Skeletal muscle satellite cell (primary cell): Measurements from ENCODE around the gene HCFC1R1.

ENCODE experiments used
- H3K27me3 ChIP-seq: 2 replicates; pipeline ENCODE4 v1.7.0; 2013; ENCODE audit warnings: low read length; ENCODE audit not compliant: control insufficient read depth, insufficient read depth
- H3K36me3 ChIP-seq: 2 replicates; pipeline ENCODE4 v1.7.0; 2013; ENCODE audit warnings: mild to moderate bottlenecking, control low read depth, low read length; ENCODE audit not compliant: insufficient read depth
- H3K4me1 ChIP-seq: 2 replicates; pipeline ENCODE4 v1.7.0; 2013; ENCODE audit warnings: low read length; ENCODE audit not compliant: control insufficient read depth, insufficient read depth
- H3K4me2 ChIP-seq: 2 replicates; pipeline ENCODE4 v1.7.0; 2013; ENCODE audit warnings: mild to moderate bottlenecking, low read length
- H3K4me3 ChIP-seq: 2 replicates; pipeline ENCODE4 v1.7.0; 2013; ENCODE audit warnings: low read length
- H3K9ac ChIP-seq: 2 replicates; pipeline ENCODE4 v1.7.0; 2013; ENCODE audit warnings: mild to moderate bottlenecking, low read depth, low read length, moderate library complexity
- H3K9me3 ChIP-seq: replicated peaks from 2 replicates; pipeline ENCODE4 v1.7.0; 2013; ENCODE audit warnings: mild to moderate bottlenecking, control low read depth, low read length

HCFC1R1 gene

DNA sequence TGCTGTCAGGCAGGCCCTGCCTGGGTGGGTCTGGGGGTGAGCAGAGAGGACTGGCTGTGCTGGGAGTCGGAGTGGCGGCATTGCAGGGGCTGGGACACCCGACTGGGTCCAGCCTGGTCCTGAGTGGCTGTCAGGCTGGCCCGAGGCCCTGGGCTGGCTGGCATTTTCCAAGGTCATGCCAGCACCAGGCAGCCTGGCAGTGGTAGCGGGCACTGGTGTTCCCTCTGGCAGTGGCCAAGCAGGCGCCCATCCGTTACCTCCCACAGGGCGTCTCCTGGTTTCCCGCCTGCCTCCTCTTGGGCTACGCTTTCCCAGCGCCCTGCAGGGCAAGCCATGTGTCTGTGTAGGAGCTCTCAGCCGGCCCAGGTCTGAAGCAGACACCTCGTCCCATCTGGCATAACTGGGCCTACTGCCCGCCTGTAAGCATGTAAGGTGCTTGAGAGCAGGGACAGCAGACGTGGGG lies 37.8 kb downstream of the HCFC1R1 start:
- Histone ChIP-seq H3K9me3 (no peaks in the 10 kb centered on the region), H3K9ac (no peak overlapping the region), H3K36me3 (no peaks in the 10 kb centered on the region), H3K4me2 (no peak overlapping the region), H3K4me3 (no peak overlapping the region), H3K27me3 (no peaks in the 10 kb centered on the region), H3K4me1 (peaks cover 15% of the 10 kb centered on the region)

DNA sequence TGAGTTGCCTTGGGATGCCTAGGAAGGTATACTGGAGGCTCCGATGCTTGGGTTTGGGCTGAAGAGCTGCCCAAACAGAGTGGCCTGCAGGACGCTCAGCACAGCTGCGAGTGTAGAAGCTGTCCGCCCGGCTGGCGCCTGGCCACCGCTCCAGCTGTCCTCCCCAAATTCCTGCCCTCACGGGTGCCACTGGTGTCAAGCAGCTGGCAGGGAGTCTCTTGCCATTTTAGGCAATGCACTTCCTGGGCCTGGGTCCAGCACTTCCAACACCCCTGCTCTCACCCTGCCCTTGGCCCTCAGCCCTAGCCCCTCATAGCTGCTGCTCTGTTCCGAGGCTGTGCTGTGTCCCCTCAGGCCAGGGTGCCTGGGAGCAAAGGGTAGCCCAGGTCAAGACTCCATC lies 38.3 kb downstream of the HCFC1R1 start:
- Histone ChIP-seq H3K9me3 (no peaks in the 10 kb centered on the region), H3K36me3 (no peaks in the 10 kb centered on the region), H3K27me3 (no peaks in the 10 kb centered on the region), H3K4me3 (no peak overlapping the region), H3K4me2 (no peak overlapping the region), H3K9ac (no peak overlapping the region), H3K4me1 (peaks cover 19% of the 10 kb centered on the region)

DNA sequence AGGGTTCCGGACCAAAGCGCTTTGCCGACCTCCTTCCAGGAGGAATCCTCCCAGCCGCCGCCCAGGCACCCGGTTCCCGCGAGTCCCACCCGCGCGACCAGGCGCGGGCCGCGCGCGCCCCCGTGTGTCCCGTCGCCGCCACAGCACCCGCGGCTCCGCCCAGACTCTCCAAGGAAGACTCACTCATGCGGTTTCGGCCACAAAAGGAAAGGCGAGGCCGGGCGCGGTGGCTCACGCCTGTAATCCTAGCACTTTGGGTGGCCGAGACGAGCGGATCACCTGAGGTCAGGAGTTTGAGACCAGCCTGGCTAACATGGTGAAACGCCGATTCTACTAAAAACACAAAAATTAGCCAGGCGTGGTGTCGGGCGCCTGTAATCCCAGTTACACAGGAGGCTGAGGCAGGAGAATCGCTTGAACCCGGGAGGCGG lies 40.0 kb downstream of the HCFC1R1 start:
- Histone ChIP-seq H3K4me2 (peak overlapping the region; percentile 79), H3K9me3 (no peaks in the 10 kb centered on the region), H3K27me3 (no peaks in the 10 kb centered on the region), H3K36me3 (no peaks in the 10 kb centered on the region), H3K4me3 (peak overlapping the region; percentile 60), H3K9ac (peak overlapping the region; percentile 65), H3K4me1 (peaks cover 26% of the 10 kb centered on the region)

DNA sequence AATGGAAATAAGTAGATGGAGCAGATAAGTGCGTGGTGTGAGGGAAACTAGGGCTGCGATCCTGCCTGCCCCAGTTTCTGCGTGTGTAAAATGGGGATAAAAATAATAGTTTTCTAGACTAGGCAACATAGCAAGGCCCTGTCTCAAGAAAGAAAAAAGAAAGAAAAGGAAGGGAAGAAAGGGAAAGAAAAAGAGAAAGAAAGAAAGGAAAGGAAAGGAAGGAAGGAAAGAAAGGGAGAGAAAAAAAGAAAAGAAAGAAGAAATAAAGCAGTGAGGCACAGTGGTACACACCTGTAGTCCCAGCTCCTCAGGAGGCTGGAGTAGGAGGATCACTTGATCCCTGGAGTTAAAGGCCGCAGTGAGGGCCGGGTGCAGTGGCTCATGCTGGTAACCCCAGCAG lies 41.3 kb downstream of the HCFC1R1 start:
- no peaks in the 10 kb centered on the region for H3K36me3 ChIP-seq
- H3K9ac ChIP-seq: no peak overlapping the region
- H3K4me3 ChIP-seq: no peak overlapping the region
- H3K9me3 ChIP-seq: no peaks in the 10 kb centered on the region
- H3K27me3 ChIP-seq: no peaks in the 10 kb centered on the region
- H3K4me2 ChIP-seq: no peak overlapping the region
- H3K4me1 ChIP-seq: peaks cover 26% of the 10 kb centered on the region

DNA sequence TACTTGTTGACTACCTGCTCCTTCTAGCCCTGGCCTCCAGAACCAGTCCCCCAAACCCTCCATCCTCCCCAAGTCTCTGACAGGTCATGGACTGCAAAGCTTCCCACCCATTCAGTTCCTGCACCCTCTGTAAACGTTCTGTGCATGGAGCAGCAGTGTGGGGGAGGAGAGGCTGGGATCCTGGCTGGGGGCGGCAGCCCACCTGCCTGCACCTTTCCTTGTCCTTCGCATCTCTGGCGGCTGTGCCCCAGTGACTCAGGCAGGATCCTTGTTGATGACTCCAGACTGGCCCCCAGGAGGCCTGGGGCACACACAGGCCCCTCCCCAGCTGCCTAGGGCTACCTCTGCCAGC lies 41.9 kb downstream of the HCFC1R1 start:
- Histone ChIP-seq H3K4me1 (peaks cover 26% of the 10 kb centered on the region), H3K9ac (no peak overlapping the region), H3K4me3 (no peak overlapping the region), H3K27me3 (no peaks in the 10 kb centered on the region), H3K36me3 (no peaks in the 10 kb centered on the region), H3K9me3 (no peaks in the 10 kb centered on the region), H3K4me2 (no peak overlapping the region)

DNA sequence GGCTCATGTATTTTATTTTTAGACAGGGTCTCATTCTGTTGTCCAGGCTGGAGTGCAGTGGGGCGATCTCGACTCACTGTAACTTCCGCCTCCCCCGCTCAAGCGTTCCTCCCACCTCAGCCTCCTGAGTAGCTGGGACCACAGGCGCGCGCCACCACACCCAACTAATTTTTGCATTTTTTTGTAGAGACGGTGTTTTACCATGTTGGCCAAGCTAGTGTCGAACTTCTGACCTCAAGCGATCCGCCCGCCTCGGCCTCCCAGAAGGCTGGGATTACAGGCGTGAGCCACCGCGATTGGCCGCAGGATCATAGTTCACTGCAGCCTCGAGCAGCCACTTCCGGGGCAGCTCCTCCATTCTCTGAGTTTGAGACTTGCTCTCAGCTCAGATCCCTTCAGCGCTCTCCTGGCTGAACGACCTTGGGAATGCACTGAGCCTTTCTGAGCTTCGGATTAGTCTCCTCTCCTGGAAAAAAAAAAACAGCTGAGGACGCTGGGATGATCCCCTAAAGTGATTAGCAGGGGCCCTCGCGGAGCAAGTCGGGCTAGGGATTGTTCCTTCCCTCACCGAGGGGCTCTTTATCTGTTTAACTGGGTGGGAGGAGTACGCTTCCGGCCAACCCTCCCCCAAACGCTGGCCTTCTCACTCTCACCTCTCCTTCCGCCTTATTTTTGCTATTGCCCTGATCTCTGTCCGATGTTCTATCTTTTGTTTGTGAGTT lies 42.4 kb downstream of the HCFC1R1 start:
- H3K9ac ChIP-seq: peak overlapping the region; percentile 97
- H3K4me3 ChIP-seq: peak overlapping the region; percentile 83
- no peaks in the 10 kb centered on the region for H3K9me3 ChIP-seq
- peak overlapping the region; percentile 96 for H3K4me2 ChIP-seq
- H3K27me3 ChIP-seq: no peaks in the 10 kb centered on the region
- no peaks in the 10 kb centered on the region for H3K36me3 ChIP-seq
- peaks cover 26% of the 10 kb centered on the region for H3K4me1 ChIP-seq

DNA sequence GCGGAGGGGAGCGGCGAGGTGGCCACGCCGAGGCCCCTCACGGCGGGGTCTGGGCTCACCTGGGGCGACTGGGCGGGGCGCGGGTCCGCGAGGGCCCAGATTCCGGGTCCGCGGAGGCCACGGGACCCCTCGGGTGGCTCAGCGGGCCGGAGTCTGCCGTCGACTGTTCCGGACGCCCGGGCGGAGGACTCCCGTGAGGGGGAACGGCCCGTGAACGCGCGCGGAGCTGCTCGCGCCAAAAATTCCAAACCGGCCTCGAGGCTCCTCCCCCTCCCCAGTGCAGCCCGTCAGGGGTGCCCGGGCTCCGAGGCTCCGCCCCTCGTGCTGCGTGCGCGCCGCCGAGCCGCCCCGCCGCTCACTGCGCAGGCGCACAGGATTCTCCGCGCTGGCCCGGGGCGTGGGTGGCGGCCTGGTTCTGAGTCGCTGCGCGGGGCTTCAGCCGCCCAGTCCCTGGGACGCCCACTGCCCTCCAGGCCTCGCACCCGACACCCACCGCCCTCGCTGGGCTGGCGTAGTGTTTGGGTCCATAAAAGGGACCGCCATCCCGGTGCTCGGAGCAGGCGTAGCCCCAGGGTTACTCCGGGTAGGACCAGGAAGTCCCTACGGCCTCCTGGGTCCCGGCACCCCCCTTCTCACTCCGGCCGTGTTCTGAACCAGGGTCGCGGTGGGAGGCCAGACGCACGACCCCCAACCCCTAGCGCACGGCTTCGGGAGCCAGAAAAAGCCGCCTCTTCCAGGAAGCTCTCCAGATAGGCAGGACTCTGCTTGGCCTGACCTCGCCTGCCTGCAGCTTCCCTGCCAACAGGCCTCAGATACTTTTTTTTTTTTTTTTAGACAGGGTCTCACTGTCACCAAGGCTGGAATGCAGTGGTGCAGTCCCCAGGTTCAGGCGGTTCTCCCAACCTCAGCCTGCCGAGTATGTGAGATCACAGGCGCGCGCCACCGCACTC lies 43.2 kb downstream of the HCFC1R1 start, which contains the start of gene PKMYT1:
PKMYT1 (minus strand) TSS at position 220 of the 950 bp plus-strand sequence. CDS start 789 bp downstream, outside the sequence.
- Histone ChIP-seq H3K27me3 (no peaks in the 10 kb centered on the region), H3K4me3 (peak within 1 kb of the TSS; percentile 83), H3K4me2 (peak within 1 kb of the TSS; percentile 96), H3K4me1 (peaks cover 21% of the 10 kb centered on the region), H3K9ac (peak within 1 kb of the TSS; percentile 97), H3K9me3 (no peaks in the 10 kb centered on the region), H3K36me3 (no peaks in the 10 kb centered on the region)

DNA sequence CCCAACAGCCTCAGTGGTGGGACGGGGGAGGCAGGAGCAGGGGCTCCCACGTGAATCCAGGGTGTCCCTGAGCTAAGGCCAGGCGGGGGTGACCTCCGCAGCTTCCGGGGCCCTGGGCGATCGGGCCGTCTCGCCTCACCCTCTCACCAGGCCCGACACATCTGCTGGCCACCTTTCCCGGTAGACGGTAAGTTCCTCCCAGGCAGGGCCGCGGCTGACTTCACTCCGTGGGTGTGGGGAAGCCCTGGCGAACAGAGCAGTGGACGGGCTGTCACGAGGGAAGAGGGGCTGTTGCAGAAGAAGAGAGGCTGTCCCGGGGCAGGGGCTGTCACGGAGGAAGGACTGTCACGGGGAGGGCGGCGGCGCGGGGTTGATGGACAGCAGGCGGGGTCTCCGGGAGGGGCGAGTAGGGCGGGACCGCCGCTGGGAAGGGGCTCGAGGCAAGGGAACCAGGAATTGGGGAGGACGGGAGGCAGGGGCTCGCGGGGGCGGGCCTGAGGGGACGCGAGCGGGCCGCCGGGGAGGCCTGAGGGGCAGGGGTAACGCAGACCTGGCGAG lies 44.0 kb downstream of the HCFC1R1 start:
- no peaks in the 10 kb centered on the region for H3K36me3 ChIP-seq
- peak overlapping the region; percentile 96 for H3K4me2 ChIP-seq
- peaks cover 17% of the 10 kb centered on the region for H3K4me1 ChIP-seq
- peak overlapping the region; percentile 83 for H3K4me3 ChIP-seq
- H3K27me3 ChIP-seq: no peaks in the 10 kb centered on the region
- H3K9ac ChIP-seq: peak overlapping the region; percentile 97
- no peaks in the 10 kb centered on the region for H3K9me3 ChIP-seq

DNA sequence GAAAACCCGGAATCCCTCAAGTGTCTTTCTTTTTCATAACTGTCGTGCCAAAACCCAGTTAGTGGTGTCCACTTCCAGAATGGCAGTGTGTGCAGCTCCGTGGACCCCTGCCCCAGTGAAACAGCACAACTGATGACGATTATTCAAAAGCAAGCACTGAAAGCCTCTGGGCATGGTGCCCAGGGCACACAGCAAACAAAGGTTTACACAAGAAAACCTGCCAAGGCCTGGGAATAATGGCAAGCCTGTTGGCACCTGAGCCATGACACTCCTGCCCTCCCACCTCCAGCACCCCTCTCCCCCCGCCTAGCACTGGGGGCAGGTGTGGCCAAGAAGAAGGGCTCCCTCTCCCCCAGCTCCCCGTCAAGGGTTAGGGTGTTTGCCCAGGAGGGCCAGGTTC lies 46.3 kb downstream of the HCFC1R1 start:
- Histone ChIP-seq H3K36me3 (no peaks in the 10 kb centered on the region), H3K4me1 (peaks cover 12% of the 10 kb centered on the region), H3K4me2 (no peak overlapping the region), H3K9ac (no peak overlapping the region), H3K4me3 (no peak overlapping the region), H3K9me3 (no peaks in the 10 kb centered on the region), H3K27me3 (no peaks in the 10 kb centered on the region)

DNA sequence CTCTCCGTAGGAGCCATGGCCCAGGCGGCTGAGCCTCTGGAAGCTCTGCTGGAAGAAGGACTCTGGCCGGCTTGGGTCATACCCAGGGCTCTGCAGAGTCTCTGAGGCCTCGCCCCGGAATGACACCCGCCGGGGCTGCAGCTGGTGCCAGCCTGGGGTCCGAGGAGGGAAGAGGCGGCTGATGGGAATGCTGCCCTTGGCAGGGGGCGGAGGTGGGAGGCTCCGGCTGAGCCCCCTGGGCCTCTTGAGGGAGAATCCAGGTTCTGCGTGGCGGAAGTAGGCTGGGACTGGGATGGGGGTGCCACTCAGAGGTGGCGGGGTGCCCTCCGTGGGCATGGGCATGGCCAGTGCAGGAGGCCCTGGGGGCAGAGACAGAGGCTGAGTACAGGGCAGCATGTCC lies 47.1 kb downstream of the HCFC1R1 start:
- Histone ChIP-seq H3K36me3 (no peaks in the 10 kb centered on the region), H3K9me3 (no peaks in the 10 kb centered on the region), H3K9ac (no peak overlapping the region)

DNA sequence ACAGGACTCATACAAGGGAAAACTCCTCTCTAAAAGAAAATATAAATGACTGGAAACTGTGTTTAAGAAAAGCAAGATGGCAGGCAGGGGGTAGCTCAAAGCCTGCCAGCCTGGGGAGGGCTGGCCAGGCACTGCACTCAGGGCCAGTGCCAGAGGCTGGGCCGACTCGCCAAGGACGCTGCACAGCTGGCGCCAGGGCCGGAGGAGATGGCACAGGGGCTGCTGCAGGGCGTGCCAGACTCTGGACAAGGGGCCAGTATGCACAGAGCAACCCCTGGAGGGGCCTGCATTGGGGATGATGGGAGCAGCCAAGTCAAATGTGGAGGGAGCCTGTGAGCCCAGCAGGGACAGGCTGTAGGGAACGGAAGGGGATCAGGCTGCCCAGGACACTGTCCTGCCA lies 47.5 kb downstream of the HCFC1R1 start:
- Histone ChIP-seq H3K27me3 (no peaks in the 10 kb centered on the region), H3K4me3 (no peak overlapping the region), H3K36me3 (no peaks in the 10 kb centered on the region), H3K9ac (no peak overlapping the region), H3K4me2 (no peak overlapping the region), H3K9me3 (no peaks in the 10 kb centered on the region), H3K4me1 (peaks cover 13% of the 10 kb centered on the region)

More for the DNA sequence above, 47.1 kb downstream of the HCFC1R1 start:
- H3K4me2 ChIP-seq: no peak overlapping the region
- no peaks in the 10 kb centered on the region for H3K27me3 ChIP-seq
- peaks cover 12% of the 10 kb centered on the region for H3K4me1 ChIP-seq
- no peak overlapping the region for H3K4me3 ChIP-seq
